Measurements from ENCODE around the gene CHST1.

Gene CHST1

GRCh38 chr11:45673441-45673840 is 8.0 kb upstream of the CHST1 start:
- FAIRE-seq, result no peak

GRCh38 chr11:45672593-45672992 is 7.2 kb upstream of the CHST1 start:
- FAIRE-seq, result no peak

GRCh38 chr11:45671246-45672171 is 6.1 kb upstream of the CHST1 start:
- FAIRE-seq, result no peak

GRCh38 chr11:45670386-45671135 is 5.1 kb upstream of the CHST1 start:
- no peak for FAIRE-seq

DNA sequence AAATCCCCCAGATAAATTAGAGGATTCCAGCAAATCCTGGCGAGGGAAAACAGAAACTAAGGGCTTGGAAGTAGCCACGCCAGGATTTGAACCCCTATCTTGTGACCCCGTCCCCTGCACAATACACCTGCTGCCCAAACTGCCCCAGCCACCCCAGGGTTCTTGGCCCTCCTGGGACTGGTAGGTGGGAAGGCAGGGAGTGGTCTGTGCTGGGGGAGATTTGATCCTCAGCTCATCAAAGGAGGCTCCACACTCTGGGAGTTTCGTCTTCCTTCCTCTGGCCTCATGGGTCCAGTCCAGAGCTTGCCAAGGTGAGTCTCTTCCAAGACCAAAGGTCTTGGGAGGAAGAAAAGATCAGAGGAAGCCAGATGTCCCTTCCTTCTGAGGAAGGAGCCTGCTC is 4.5 kb upstream of the CHST1 start:
- FAIRE-seq, result no peak

DNA sequence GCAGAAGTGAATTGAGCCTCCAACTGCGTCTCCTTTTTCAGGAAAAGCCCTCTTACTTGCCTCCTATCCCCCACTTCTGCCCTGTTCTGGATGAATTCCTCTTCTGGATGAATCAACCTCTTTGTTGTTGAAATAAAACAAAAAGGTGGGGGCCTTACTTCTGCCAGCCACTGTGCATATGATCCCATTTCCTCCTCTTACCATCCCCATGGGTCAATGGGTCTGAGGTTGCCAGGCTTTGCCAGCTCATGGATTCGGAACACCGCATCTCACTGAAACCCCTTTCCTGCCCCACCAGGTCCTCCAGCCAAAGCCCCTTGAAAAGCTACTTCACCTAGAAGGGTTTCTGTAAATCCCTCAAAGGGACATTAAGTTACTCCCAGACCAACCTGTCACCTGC is 3.7 kb upstream of the CHST1 start:
- no peak for FAIRE-seq

- FAIRE-seq, result no peak
These were observed 2.7 kb upstream of the CHST1 start for GRCh38 chr11:45667929-45668680.

GRCh38 chr11:45666648-45667642 is 1.5 kb upstream of the CHST1 start:
- FAIRE-seq, result no peak

DNA sequence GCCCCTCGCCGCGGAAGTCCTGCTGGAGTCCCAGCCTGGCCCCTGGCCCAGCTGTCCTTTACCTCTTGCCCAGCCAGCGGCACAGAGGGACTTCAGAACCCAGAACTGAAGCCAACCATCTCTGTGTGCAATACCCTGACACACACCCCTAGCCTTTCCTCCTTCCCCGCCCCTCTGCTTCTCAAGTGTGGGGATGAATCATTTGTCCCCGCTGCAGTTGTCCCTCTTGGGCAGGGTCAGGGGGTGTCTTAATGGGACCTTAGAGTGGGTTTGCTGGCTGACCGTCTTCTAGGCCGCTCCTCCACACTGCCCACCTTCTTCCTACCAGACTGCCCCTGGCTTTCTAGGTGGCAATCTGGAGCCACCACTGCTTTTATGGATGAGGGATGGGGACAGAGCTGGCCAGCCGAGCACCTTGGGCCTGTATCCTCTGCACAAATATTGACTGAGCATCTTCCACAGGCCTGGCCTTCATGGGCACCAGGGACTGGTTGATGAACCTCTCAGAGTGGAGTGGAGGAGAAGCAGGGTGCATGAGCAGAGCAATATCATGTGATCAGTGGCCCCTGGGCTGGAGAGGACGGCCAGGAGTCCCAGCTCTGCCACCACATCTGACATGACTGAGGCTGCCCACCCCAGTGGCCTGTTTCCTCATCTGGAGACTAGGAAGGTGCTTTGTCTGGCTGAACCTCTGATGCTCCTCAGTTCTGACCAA is 668 bp upstream of the CHST1 start:
- no peak for FAIRE-seq

GRCh38 chr11:45664376-45665205 is 831 bp downstream of the CHST1 start:
- FAIRE-seq, result no peak

- no peak for FAIRE-seq
These were observed 1.7 kb downstream of the CHST1 start for GRCh38 chr11:45663486-45664375.

DNA sequence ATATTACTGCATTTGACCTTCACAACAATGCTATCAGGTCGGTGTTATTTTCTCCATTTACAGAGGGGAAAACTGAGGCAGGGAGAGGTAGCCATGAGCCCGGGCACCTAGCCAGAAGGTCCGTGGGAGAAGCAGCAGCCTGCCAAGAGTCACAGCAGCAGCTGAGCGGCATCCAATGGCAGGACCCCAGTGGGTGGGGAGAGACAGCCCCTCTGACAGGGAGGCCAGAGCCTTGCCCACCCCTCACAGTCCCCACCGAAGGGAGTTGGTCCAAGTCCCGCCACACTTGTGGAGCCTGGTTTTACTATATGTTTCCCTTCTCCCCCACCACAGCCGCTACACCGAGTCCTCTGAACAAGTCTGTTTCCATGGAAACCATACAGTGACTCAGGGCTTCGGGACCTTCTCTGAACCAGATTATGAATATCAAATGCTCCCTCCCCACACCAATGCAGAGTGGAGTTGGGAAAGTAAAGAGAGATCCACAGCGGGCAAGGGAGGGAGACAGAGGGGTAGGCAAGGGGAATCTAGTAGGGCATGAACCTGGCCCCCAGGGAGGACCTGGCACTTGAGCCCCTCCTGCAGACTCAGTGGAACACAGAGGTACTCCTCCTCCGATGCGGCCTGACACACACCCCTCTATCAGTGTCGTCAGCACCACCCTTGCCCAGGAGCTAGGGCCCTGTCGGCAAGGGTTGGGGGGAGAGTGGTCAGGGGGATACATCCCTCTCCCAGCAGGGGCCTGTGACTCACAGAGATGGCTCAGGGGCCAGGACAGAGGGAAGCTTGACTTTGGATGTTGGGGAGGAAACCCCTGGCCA is 2.5 kb downstream of the CHST1 start:
- no peak for FAIRE-seq

DNA sequence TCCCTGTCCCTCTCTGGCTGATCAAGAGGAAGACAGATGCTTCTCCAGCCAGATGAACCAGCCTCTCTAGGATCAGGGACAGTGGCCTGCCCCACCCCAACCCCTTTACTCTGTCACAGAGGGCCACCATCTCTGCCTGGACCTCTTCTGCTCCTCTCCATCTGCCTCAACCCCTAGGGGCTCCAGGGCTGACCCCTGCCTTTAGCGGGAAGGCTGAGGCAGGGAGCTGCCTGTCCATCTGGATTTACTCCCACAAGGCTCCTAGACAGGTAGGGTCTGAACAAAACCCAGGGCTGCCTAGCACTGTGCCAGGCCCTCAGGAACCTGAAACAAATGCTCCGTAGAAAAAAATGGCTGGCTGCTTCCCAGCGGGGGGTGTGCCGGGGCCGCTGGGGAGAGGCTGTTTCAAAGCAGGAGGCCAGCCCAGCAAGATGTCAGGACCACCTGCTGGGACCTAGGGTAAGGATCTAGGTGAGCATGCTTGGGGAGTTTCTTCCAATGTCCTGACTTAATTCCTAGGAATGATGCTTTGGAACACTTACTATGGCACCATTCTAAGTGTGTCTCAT is 3.2 kb downstream of the CHST1 start:
- no peak for FAIRE-seq

GRCh38 chr11:45661439-45662055 is 3.9 kb downstream of the CHST1 start:
- FAIRE-seq, result no peak

DNA sequence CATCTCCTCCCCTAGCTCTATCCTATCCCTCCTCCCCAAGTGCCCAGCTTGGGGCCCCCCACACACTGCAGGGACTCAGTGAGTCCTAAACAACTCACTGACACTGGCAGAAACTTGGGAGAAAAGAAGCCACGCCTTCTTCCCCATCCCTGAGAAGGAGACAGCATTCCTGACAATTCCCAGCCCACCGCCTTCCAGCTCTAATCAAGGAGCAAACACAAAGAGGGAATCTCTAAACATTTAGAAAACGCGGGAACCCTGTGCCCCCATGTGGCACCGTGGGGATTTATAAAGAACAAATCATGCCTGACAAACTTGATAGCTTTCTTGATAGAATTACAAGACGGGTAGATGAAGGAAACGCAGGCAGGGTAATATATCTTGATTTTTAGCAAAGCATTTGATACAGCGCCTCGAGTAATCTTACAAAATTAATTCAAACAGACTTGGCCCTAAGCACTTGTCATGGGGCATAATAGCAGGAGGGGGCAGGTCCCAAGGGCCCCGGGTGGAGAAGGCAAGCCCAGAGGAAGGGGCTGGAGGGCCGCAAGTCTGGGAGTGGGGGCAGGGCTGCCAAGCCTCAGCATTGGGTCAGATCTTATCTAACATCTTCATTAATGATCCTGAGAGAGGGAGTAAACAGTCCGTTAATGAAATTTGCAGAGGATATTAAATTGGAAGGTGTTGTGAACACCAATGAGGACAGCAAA is 4.5 kb downstream of the CHST1 start:
- FAIRE-seq, result no peak

DNA sequence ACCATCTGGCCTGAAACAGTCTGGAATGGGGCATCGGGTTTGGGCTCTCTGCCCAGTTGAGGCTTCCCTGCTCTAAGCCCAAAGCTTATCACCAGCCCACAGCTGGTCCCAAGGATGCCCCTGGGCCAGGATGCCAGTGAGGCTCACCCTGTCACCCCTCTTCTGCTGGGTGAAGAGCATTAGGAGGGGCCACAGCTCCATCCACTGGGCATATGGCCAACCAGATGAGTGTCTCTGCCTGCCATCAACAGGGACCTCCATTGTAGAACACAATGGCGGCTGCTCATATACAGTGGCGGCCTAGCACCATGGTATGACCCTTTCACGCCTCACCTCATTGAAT is 5.6 kb downstream of the CHST1 start:
- no peak for FAIRE-seq
